ENCODE measurements around the gene HSPA1B. TPM values are rescaled to one million over a fixed set of nuclear protein-coding genes. Genes with fewer than 3 reads are reported as not detected.
A peak's percentile ranks its signal among the peaks of the same experiment; 100 is the strongest.

HSPA1B gene
- 10 to 100 TPM; 47.8 to 50.1 TPM for total RNA-seq

- Mint-ChIP-seq H3K4me1 (ENCODE audit: low read depth) (peaks cover 46% of the 10 kb centered on the region), H3K9me3 (no peaks in the 10 kb centered on the region), H3K27me3 (ENCODE audit: low read depth) (no peaks in the 10 kb centered on the region), H3K36me3 (ENCODE audit: low read depth) (peaks cover 13% of the 10 kb centered on the region), H3K27ac (peak within 1 kb of the TSS; percentile 97), H3K4me3 (peak within 1 kb of the TSS; percentile 85)
- intact Hi-C loops (cut with micrococcal nuclease): loop anchor here (1.0 to 10.0 kb wide), 7 partner anchors 15 to 1147 kb away; partner anchors contain the start of genes ATP6V1G2, GPANK1, LTA and NFKBIL1
- CTCF ChIA-PET: interaction anchor here (0.7 to 1.4 kb wide), 6 partner anchors 10 to 169 kb away, joined by 3 to 4 read pairs (median 4); partner anchors contain the start of genes LSM2, LY6G5C and VARS1
- DNase-seq: peak; percentile 98
Measured at GRCh38 chr6:31827286-31828079, at the start of gene HSPA1B. Gene HSPA1B, plus strand, starts transcription at chr6:31827738. Its CDS starts 213 bp downstream, at chr6:31827951.

- H3K4me1 Mint-ChIP-seq (ENCODE audit: low read depth): peaks cover 26% of the 10 kb centered on the region
- H3K36me3 Mint-ChIP-seq (ENCODE audit: low read depth): peaks cover 18% of the 10 kb centered on the region
- no peak overlapping the region for H3K27ac Mint-ChIP-seq
- no peak overlapping the region for H3K4me3 Mint-ChIP-seq
- no peaks in the 10 kb centered on the region for H3K9me3 Mint-ChIP-seq
- intact Hi-C loops (cut with micrococcal nuclease): no loop called here
- CTCF ChIA-PET: interaction anchor here (0.7 to 1.7 kb wide), 2 partner anchors 13 to 64 kb away, joined by 3 to 7 read pairs; no protein-coding TSS in a partner anchor
- no peak for DNase-seq
- H3K27me3 Mint-ChIP-seq (ENCODE audit: low read depth): no peaks in the 10 kb centered on the region
Measured at GRCh38 chr6:31778193-31778592, 49.3 kb upstream of the HSPA1B start.

GRCh38 chr6:31778999-31779885 is 48.3 kb upstream of the HSPA1B start:
- DNase-seq: no peak
- Mint-ChIP-seq H3K36me3 (ENCODE audit: low read depth) (peaks cover 22% of the 10 kb centered on the region), H3K4me1 (ENCODE audit: low read depth) (peaks cover 23% of the 10 kb centered on the region), H3K27me3 (ENCODE audit: low read depth) (no peaks in the 10 kb centered on the region), H3K4me3 (no peak overlapping the region), H3K9me3 (no peaks in the 10 kb centered on the region), H3K27ac (no peak overlapping the region)
- CTCF ChIA-PET: interaction anchor here (0.9 kb wide), 1 partner anchor 9 kb away, joined by 3 read pairs; no protein-coding TSS in a partner anchor
- intact Hi-C loops (cut with micrococcal nuclease): no loop called here

- H3K9me3 Mint-ChIP-seq: no peaks in the 10 kb centered on the region
- H3K4me3 Mint-ChIP-seq: no peak overlapping the region
- H3K27ac Mint-ChIP-seq: no peak overlapping the region
- intact Hi-C loops (cut with micrococcal nuclease): no loop called here
- H3K4me1 Mint-ChIP-seq (ENCODE audit: low read depth): peaks cover 21% of the 10 kb centered on the region
- H3K27me3 Mint-ChIP-seq (ENCODE audit: low read depth): no peaks in the 10 kb centered on the region
- peaks cover 28% of the 10 kb centered on the region for H3K36me3 Mint-ChIP-seq (ENCODE audit: low read depth)
- no peak for DNase-seq
- CTCF ChIA-PET: interaction anchor here (0.9 kb wide), 1 partner anchor 10 kb away, joined by 3 read pairs; no protein-coding TSS in a partner anchor
Measured at GRCh38 chr6:31779908-31780307, 47.6 kb upstream of the HSPA1B start.

GRCh38 chr6:31780507-31781243 is 46.9 kb upstream of the HSPA1B start:
- Mint-ChIP-seq H3K36me3 (ENCODE audit: low read depth) (peaks cover 28% of the 10 kb centered on the region), H3K27ac (no peak overlapping the region), H3K9me3 (no peaks in the 10 kb centered on the region), H3K27me3 (ENCODE audit: low read depth) (no peaks in the 10 kb centered on the region), H3K4me3 (no peak overlapping the region), H3K4me1 (ENCODE audit: low read depth) (peaks cover 18% of the 10 kb centered on the region)
- CTCF ChIA-PET: no interaction called here
- intact Hi-C loops (cut with micrococcal nuclease): no loop called here
- DNase-seq: no peak

- intact Hi-C loops (cut with micrococcal nuclease): no loop called here
- H3K4me1 Mint-ChIP-seq (ENCODE audit: low read depth): peaks cover 14% of the 10 kb centered on the region
- H3K9me3 Mint-ChIP-seq: no peaks in the 10 kb centered on the region
- no peak overlapping the region for H3K27ac Mint-ChIP-seq
- no peak for DNase-seq
- peaks cover 30% of the 10 kb centered on the region for H3K36me3 Mint-ChIP-seq (ENCODE audit: low read depth)
- no peak overlapping the region for H3K4me3 Mint-ChIP-seq
- H3K27me3 Mint-ChIP-seq (ENCODE audit: low read depth): no peaks in the 10 kb centered on the region
- CTCF ChIA-PET: interaction anchor here (0.6 kb wide), 1 partner anchor 9 kb away, joined by 3 read pairs; no protein-coding TSS in a partner anchor
Measured at GRCh38 chr6:31781244-31782125, 46.1 kb upstream of the HSPA1B start.

GRCh38 chr6:31782126-31782855 is 45.2 kb upstream of the HSPA1B start:
- intact Hi-C loops (cut with micrococcal nuclease): no loop called here
- CTCF ChIA-PET: no interaction called here
- Mint-ChIP-seq H3K27ac (no peak overlapping the region), H3K4me1 (ENCODE audit: low read depth) (peaks cover 6% of the 10 kb centered on the region), H3K27me3 (ENCODE audit: low read depth) (no peaks in the 10 kb centered on the region), H3K4me3 (no peak overlapping the region), H3K36me3 (ENCODE audit: low read depth) (peaks cover 31% of the 10 kb centered on the region), H3K9me3 (no peaks in the 10 kb centered on the region)
- DNase-seq: no peak

- intact Hi-C loops (cut with micrococcal nuclease): no loop called here
- H3K4me3 Mint-ChIP-seq: no peak overlapping the region
- no peaks in the 10 kb centered on the region for H3K27me3 Mint-ChIP-seq (ENCODE audit: low read depth)
- no peaks in the 10 kb centered on the region for H3K9me3 Mint-ChIP-seq
- CTCF ChIA-PET: interaction anchor here (0.7 to 1.2 kb wide), 4 partner anchors 12 to 292 kb away, joined by 3 to 5 read pairs (median 4); partner anchors contain the start of genes LSM2 and VARS1
- no peak for DNase-seq
- H3K36me3 Mint-ChIP-seq (ENCODE audit: low read depth): peaks cover 35% of the 10 kb centered on the region
- no peaks in the 10 kb centered on the region for H3K4me1 Mint-ChIP-seq (ENCODE audit: low read depth)
- H3K27ac Mint-ChIP-seq: no peak overlapping the region
Measured at GRCh38 chr6:31784098-31784925, 43.2 kb upstream of the HSPA1B start.

- DNase-seq: no peak
- intact Hi-C loops (cut with micrococcal nuclease): no loop called here
- H3K36me3 Mint-ChIP-seq (ENCODE audit: low read depth): peaks cover 34% of the 10 kb centered on the region
- peaks cover 2% of the 10 kb centered on the region for H3K4me1 Mint-ChIP-seq (ENCODE audit: low read depth)
- no peak overlapping the region for H3K4me3 Mint-ChIP-seq
- H3K27me3 Mint-ChIP-seq (ENCODE audit: low read depth): no peaks in the 10 kb centered on the region
- H3K9me3 Mint-ChIP-seq: no peaks in the 10 kb centered on the region
- CTCF ChIA-PET: interaction anchor here (1.0 to 2.2 kb wide), 4 partner anchors 10 to 203 kb away, joined by 3 to 8 read pairs (median 4); partner anchors contain the start of genes LSM2, LTB and VARS1
- H3K27ac Mint-ChIP-seq: no peak overlapping the region
Measured at GRCh38 chr6:31785475-31785874, 42.1 kb upstream of the HSPA1B start.
